C1 segment of cervical spinal cord (tissue), 14 donors: ENCODE results near the gene PLEKHN1.

ENCODE experiments used
- DNase-seq, 14 donors: peaks; one replicate each; lab custom pipeline; 2025; lab: John Stamatoyannopoulos, UW

The PLEKHN1 gene

GRCh38 chr1:966135-966703 is at the start of gene PLEKHN1:
Gene PLEKHN1 (plus strand): TSS chr1:966482. CDS start chr1:966532, 50 bp downstream.
- no peak for DNase-seq

GRCh38 chr1:917076-917459 is 49.2 kb upstream of the PLEKHN1 start:
- DNase-seq = no peak

- DNase-seq = no peak
These were observed 48.7 kb upstream of the PLEKHN1 start for GRCh38 chr1:917466-918091.

- DNase-seq = no peak
These were observed 47.9 kb upstream of the PLEKHN1 start for GRCh38 chr1:918353-918752.

- DNase-seq = no peak
These were observed 47.4 kb upstream of the PLEKHN1 start for GRCh38 chr1:918843-919242.

- DNase-seq = no peak
These were observed 46.9 kb upstream of the PLEKHN1 start for GRCh38 chr1:919271-919872.

GRCh38 chr1:920010-920409 is 46.3 kb upstream of the PLEKHN1 start:
- DNase-seq = no peak

GRCh38 chr1:920521-920920 is 45.8 kb upstream of the PLEKHN1 start:
- DNase-seq = no peak

GRCh38 chr1:921011-921837 is 45.1 kb upstream of the PLEKHN1 start:
- DNase-seq = peak in 7 of 14 donors; percentile 14 to 74 (median 33)

GRCh38 chr1:923131-923990 is 42.9 kb upstream of the PLEKHN1 start, which contains the start of gene SAMD11:
Gene SAMD11 (plus strand): TSS chr1:923923. CDS start chr1:924432, 509 bp downstream.
- DNase-seq = peak in 12 of 14 donors; percentile 12 to 89 (median 43)

GRCh38 chr1:923991-924655 is 42.2 kb upstream of the PLEKHN1 start:
- DNase-seq = no peak

- DNase-seq = peak in 3 of 14 donors; percentile 24 to 63 (median 30)
These were observed 41.4 kb upstream of the PLEKHN1 start for GRCh38 chr1:924656-925560.

- DNase-seq = no peak
These were observed 40.5 kb upstream of the PLEKHN1 start for GRCh38 chr1:925561-926421.

GRCh38 chr1:927234-927633 is 39.0 kb upstream of the PLEKHN1 start:
- DNase-seq = no peak

GRCh38 chr1:927748-928147 is 38.5 kb upstream of the PLEKHN1 start:
- no peak for DNase-seq

- DNase-seq = no peak
These were observed 37.2 kb upstream of the PLEKHN1 start for GRCh38 chr1:928825-929661.
